Lower leg skin (tissue), 4 donors: ENCODE data around the gene ABHD15. TPM values are rescaled to one million over a fixed set of nuclear protein-coding genes. Genes with fewer than 3 reads are reported as not detected.
A peak's percentile ranks its signal among the peaks of the same experiment; 100 is the strongest.

Source experiments
- DNase-seq, 2 donors: peaks; one replicate each; pipeline ENCODE4 v3.0.0-alpha.2; 2019; ENCODE audit warnings: low spot score in 2 of 2
- H3K4me3 ChIP-seq: fragments of 200-600 bp; sonication (generic); 2 replicates; pipeline ENCODE4 v1.5.1; 2017; ENCODE audit warnings: mild to moderate bottlenecking, low read depth; ENCODE audit not compliant: poor library complexity, severe bottlenecking
- CTCF ChIP-seq, 3 donors: fragments of 450-650 bp; IDR thresholded peaks; one replicate each; pipeline ENCODE4 v1.5.1; 2016; ENCODE audit warnings: antibody characterized with exemption in 3 of 3, mild to moderate bottlenecking in 3 of 3, moderate library complexity in 2 of 3
- POLR2A ChIP-seq, 2 donors: fragments of 450-650 bp; IDR thresholded peaks; one replicate each; pipeline ENCODE4 v1.6.1; 2016 to 2017; ENCODE audit warnings: antibody characterized with exemption in 2 of 2, mild to moderate bottlenecking in 1 of 2, moderate library complexity in 1 of 2
- WGBS, 2 donors: methylation state at CpG; one replicate each; pipeline ENCODE4 v1.1.5; 2018; 5-methylcytosine and 5-hydroxymethylcytosine counted together
- intact Hi-C: fragments of 100-400 bp; cut with DNase I; formaldehyde crosslinking; loops from one replicate; pipeline ENCODE4 v1.15.0; 2023; ENCODE audit warnings: low total_unique reads
- total RNA-seq, 4 donors: library from RNA; depleted of rRNA; stranded (reverse); fragments of >200 nt; gene quantifications; one replicate each; pipeline ENCODE4 v1.1.0, GENCODE V29; 2016

The ABHD15 gene
- total RNA-seq, 4 donors from 2014 or later, result 4.1 to 10.4 (median 7.5) TPM

DNA sequence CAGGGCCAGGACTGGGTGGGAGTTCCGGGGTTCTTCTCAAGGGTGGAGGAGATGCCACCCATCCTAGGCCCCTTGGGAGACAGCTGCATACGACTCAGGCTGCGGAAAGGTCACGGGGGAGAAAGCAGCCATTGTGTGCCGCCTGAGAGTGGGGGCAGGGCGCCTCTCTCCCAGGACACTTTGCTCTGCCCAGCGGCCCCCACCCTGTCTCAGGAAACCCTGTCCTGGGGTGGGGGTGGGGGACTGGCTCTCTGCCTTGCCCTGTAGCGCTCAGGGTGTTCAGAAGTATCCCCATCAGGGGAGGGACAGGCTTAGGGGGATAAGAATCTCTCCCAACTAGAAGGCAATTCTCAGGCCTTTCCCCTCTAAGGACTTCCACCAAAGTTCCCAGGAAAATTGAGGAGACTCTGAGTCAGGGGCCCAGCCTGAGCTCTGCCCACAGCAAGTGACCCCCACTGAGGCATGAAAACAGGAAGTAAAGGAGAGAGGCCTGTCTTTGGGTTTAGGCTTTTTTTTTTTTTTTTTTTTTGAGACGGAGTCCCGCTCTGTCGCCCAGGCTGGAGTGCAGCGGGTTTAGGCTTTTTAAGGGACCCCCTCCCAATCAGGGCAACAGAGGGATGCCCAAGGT, 17.7 kb upstream of the ABHD15 start:
- intact Hi-C loops, result no loop called here
- TF ChIP-seq CTCF (IDR thresholded peaks at IDR 0.05) (no peak), POLR2A (IDR thresholded peaks at IDR 0.05) (no peak)

DNA sequence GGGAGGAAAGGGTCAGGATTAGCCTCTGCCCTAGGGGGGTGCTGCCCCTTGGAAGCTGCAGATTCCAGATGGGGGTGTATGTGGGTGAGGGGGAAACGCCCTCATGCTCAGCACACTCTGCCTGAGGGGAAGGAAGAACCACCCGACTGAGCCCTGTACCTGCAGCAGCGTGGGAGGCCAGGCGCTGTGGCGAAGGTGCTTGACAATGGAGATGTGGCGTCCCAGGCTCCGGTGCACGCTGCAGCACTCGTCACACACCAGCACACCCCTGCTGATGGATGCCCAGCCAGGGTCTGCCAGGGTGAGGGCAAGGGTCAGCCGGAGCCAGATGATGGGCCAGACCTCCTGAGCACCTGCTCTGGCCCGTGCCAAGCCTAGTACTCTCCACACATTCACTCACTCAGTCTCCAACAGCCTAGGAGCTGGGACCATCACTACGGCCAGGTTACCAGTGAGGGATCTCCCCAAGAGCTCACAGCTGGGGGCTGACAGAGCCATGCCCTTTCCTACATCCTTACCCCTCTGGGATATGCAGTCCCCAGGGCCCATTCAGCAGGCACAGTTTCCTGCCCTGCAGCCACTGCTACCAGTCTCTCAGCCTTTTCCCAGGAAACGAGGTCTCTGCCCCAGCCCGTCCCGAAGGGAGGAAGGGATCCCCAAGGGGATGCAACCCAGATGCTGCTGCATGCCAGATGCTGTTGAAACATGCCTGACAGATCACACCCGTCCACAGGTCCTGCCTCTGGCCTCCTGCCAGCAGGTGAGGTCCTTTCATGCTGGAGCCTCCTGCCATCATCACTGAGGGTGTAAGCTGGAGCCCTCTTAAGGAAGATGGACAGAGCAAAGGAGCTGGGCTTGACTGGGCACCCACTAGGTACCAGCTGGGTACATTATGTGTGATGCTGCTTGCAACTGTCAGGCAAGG, 16.7 kb upstream of the ABHD15 start:
- DNase-seq, result peak in 1 of 2 donors; percentile 16
- TF ChIP-seq POLR2A (IDR thresholded peaks at IDR 0.05) (no peak), CTCF (IDR thresholded peaks at IDR 0.05) (no peak)
- H3K4me3 ChIP-seq, result no peak overlapping the region
- WGBS, 2 donors, result 60 to 74% methylated on average over 12 to 16 of the region's 16 CpGs
- intact Hi-C loops, result no loop called here

More for the DNA sequence above, 17.7 kb upstream of the ABHD15 start:
- no peak overlapping the region for H3K4me3 ChIP-seq
- 60 to 78% methylated on average over 11 to 12 of the region's 12 CpGs for WGBS, 2 donors
- no peak for DNase-seq

- WGBS, 2 donors, result 60 to 84% methylated on average over 10 to 13 of the region's 13 CpGs
- no peak for DNase-seq
- TF ChIP-seq POLR2A (IDR thresholded peaks at IDR 0.05) (no peak), CTCF (IDR thresholded peaks at IDR 0.05) (no peak)
- no peak overlapping the region for H3K4me3 ChIP-seq
- intact Hi-C loops, result no loop called here
Measured at GRCh38 chr17:29582772-29583171, 15.9 kb upstream of the ABHD15 start.

DNA sequence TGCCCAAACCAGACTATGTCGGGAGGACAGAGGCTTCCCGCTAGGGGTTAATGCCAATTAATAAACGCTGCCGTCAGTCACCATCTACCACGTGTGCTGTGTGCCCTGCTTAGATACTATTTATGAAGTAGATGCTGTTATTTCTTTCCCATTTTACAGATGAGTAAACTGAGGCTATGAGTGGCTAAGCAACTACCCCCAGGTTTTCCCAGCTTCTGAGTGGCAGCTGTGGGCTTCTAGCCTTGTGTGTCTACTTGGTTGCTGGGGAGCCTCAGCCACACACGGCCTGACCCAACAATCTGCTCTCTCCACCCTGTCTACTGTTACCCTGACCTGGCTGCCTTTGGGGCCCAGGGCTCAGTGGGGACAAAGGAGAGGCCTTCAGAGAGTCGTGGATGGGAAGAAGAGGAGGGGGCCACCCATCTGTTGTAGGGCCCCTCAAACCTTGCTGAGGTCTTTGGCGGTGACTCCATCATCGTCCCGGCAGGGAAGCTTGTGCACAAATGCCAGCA, 15.5 kb upstream of the ABHD15 start:
- no peak overlapping the region for H3K4me3 ChIP-seq
- no peak for TF ChIP-seq CTCF (IDR thresholded peaks at IDR 0.05)
- TF ChIP-seq POLR2A (IDR thresholded peaks at IDR 0.05), result no peak
- 53 to 56% methylated on average over 10 of the region's 10 CpGs for WGBS, 2 donors
- DNase-seq, result no peak
- intact Hi-C loops, result no loop called here

DNA sequence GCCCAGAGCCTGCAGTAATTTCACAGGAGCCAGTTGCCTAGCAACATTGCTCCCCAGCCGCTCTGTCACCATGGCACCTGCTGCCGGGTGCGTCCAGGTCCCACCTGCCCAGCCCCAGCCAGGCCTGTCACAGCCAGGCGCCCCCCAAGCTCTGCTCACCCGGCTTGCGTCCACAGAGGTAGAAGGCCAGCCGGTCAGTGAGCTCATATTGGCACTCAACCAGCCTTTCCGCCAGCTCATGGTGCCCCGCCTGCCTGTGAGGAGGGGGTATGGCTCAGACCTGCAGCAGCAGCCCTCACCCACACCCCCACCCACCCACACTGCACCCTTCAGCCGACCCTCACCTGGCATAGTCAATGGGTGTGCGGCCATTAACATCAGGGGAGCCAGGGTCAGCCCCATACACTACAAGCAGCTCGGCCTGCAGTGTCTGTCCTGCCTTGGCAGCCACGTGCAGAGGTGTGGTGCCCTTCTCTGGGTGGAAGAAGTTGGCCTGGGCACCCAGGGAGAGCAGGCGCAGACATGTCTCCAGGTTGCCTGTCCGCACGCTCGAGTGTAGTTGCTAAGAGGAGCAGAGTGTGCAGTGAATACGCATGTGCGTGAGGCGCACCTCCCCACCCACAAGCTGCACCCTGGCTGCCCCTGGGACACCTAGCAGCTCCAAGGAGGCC, 14.9 kb upstream of the ABHD15 start:
- DNase-seq, result peak in 1 of 2 donors; percentile 60
- no peak for TF ChIP-seq CTCF (IDR thresholded peaks at IDR 0.05)
- no peak for TF ChIP-seq POLR2A (IDR thresholded peaks at IDR 0.05)
- WGBS, 2 donors, result 59 to 68% methylated on average over 13 to 20 of the region's 20 CpGs
- H3K4me3 ChIP-seq, result no peak overlapping the region
- intact Hi-C loops, result no loop called here
